Heart right ventricle (tissue), 16 donors: ENCODE measurements around the gene AMPH. TPM values are rescaled to one million over a fixed set of nuclear protein-coding genes. Genes with fewer than 3 reads are reported as not detected.
"Not testable (repeated sequence)": the region's sequence is repeated elsewhere in the genome, so short reads cannot be mapped to it uniquely, and the experiment has no call there.

Experiments used
- ATAC-seq, 8 donors: fragments of 200-7000 bp; cut with Tn5 transposase; one replicate each; pipeline ENCODE4 v1.9.1; 2020; ENCODE audit warnings: mild to moderate bottlenecking in 8 of 8, moderate library complexity in 8 of 8, moderate number of reproducible peaks in 1 of 8
- DNase-seq, 2 donors: peaks; one replicate each; pipeline ENCODE4 v3.0.0-alpha.2; 2020
- H3K27ac ChIP-seq, 10 donors: fragments of 200-600 bp; sonication (generic) in 2 of 10; one replicate each; pipeline versions ENCODE4 v1.5.0 to v1.8.0; 2020 to 2022; ENCODE audit warnings: mild to moderate bottlenecking in 3 of 10
- H3K27me3 ChIP-seq, 7 donors: fragments of 200-600 bp; one replicate each; pipeline ENCODE4 v1.8.0; 2021 to 2022; ENCODE audit warnings: mild to moderate bottlenecking in 2 of 7
- H3K36me3 ChIP-seq, 9 donors: fragments of 200-600 bp; sonication (generic) in 1 of 9; one replicate each; pipeline versions ENCODE4 v1.5.0 to v1.8.0; 2020 to 2022; ENCODE audit warnings: mild to moderate bottlenecking in 2 of 9
- H3K4me1 ChIP-seq, 9 donors: fragments of 200-600 bp; sonication (generic) in 1 of 9; one replicate each; pipeline versions ENCODE4 v1.5.0 to v1.8.0; 2020 to 2022; ENCODE audit warnings: mild to moderate bottlenecking in 4 of 9
- H3K4me3 ChIP-seq, 10 donors: fragments of 200-600 bp; sonication (generic) in 2 of 10; one replicate each; pipeline versions ENCODE4 v1.5.0 to v1.8.0; 2020 to 2022; ENCODE audit warnings: mild to moderate bottlenecking in 7 of 10, moderate library complexity in 2 of 10
- H3K9me3 ChIP-seq, 11 donors: fragments of 200-600 bp in 10 of 11; sonication (generic) in 2 of 11; one replicate each; pipeline versions ENCODE4 v1.5.0 to v1.8.0; 2013 to 2022; ENCODE audit warnings: mild to moderate bottlenecking in 2 of 11, control low read depth in 1 of 11, moderate library complexity in 1 of 11
- WGBS, 2 donors: extraction: QIAGEN DNeasy Blood & Tissue Kit; methylation state at CpG; one replicate each; pipeline ENCODE4 v1.1.7; 2013; ENCODE audit warnings: inconsistent platforms in 1 of 2; 5-methylcytosine and 5-hydroxymethylcytosine counted together
- intact Hi-C, 10 donors: fragments of 100-400 bp; cut with DNase I; formaldehyde crosslinking; loops; one replicate each; pipeline versions ENCODE4 v1.11.1 to v1.14.2; 2022
- polyA plus RNA-seq, 2 donors: library from polyadenylated mRNA; stranded (reverse); fragments of 200-250 nt; gene quantifications; one replicate each; pipeline ENCODE4 v1.2.3, GENCODE V29; 2013
- total RNA-seq, 10 donors: library from RNA; stranded (reverse); fragmentation: NEBNext Ultra II Directional in 3 of 10; extraction: Animal tissue kit (Norgen Biotek cat#: 25700) in 3 of 10; gene quantifications; one replicate each; pipeline versions ENCODE4 v1.2.1 to v1.2.4, GENCODE V29; 2021 to 2023
- TF ChIP-seq, protein P1 (sequence below), 9 donors: fragments of 200-600 bp; sonication (generic) in 2 of 9; IDR thresholded peaks; one replicate each; pipeline versions ENCODE4 v1.5.0 to v1.8.0; 2021 to 2022; ENCODE audit warnings: antibody characterized with exemption in 9 of 9, mild to moderate bottlenecking in 5 of 9, moderate library complexity in 1 of 9
- donor health status: Arrhythmogenic right ventricular cardiomyopathy.
- donor health status: ischemic (EF 13 %, LVEDD 7.1; RV severe dilation, severe dysfunction).
- donor health status: healthy with polysubstance abuse.
- donor health status: DM: no; HTN: yes; CAD: no.
- donor health status: DM: no; HTN: no; CAD: no.
- donor health status: ischemic (EF 25% LVEDD 6.9; RV normal size, moderate dysfunction).
- donor health status: ischemic (EF 25% LVEDD 5.7; RV mildly dilated, moderate dysfunction).
- donor health status: healthy.
- donor health status: DM: yes; HTN: yes; CAD: no.
- donor health status: Ischemic cardiomyopathy.
- donor health status: ischemic (EF 35%, LVEDD 5.7; RV mildly dilated, moderate dysfunction).
- donor health status: nonischemic (EF 11% LVEDD 7.7; RV severe dilation, severe dysfunction).
- donor health status: DM: yes; HTN: yes; CAD: no.
- donor health status: PGD.
- donor health status: ischemic (EF 29% LVEDD 5.4; RV normal size, mild dysfunction).
- donor health status: nonischemic (EF 23%, LVEDD 6.1; RV moderate dilation, normal function).

The AMPH gene
- total and polyA plus RNA-seq, 12 donors, result 0.95 to 3.5 (median 2.3) TPM

DNA sequence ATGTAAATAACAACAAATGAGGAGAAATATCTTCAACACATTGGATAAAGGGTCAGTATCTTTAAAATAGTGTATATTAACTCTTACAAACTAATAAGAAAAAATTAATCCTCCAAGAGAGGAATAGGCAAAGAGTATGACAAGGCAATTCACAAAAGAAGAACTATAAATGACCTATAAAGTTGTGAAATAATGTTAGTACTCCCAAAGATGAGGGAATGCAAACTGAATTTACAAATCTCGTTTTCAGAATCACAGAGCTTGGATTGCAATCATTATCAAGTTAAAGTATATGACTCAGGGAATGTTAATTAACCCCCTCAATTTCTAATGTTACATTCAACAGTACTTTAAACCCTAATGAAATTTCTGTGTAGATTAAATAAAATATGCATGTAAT is 270.4 kb downstream of the AMPH start:
- H3K4me3 ChIP-seq, result peak overlapping the region in 1 of 10 donors; percentile 36
- no peaks in the 10 kb centered on the region for H3K9me3 ChIP-seq
- peaks cover 0 to 20% (median 0%) of the 10 kb centered on the region in 9 donors for H3K4me1 ChIP-seq
- no peak for DNase-seq
- intact Hi-C loops, result loop anchor here in 1 of 10 donors (5.0 kb wide), 1 partner anchor 248 kb away; no protein-coding TSS in a partner anchor
- H3K36me3 ChIP-seq, result no peaks in the 10 kb centered on the region
- ATAC-seq, result no peak
- no peaks in the 10 kb centered on the region for H3K27me3 ChIP-seq
- H3K27ac ChIP-seq, result no peak overlapping the region
- TF ChIP-seq, protein P1, sequence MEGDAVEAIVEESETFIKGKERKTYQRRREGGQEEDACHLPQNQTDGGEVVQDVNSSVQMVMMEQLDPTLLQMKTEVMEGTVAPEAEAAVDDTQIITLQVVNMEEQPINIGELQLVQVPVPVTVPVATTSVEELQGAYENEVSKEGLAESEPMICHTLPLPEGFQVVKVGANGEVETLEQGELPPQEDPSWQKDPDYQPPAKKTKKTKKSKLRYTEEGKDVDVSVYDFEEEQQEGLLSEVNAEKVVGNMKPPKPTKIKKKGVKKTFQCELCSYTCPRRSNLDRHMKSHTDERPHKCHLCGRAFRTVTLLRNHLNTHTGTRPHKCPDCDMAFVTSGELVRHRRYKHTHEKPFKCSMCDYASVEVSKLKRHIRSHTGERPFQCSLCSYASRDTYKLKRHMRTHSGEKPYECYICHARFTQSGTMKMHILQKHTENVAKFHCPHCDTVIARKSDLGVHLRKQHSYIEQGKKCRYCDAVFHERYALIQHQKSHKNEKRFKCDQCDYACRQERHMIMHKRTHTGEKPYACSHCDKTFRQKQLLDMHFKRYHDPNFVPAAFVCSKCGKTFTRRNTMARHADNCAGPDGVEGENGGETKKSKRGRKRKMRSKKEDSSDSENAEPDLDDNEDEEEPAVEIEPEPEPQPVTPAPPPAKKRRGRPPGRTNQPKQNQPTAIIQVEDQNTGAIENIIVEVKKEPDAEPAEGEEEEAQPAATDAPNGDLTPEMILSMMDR (IDR thresholded peaks at IDR 0.05), result no peak
- 61 to 79% methylated on average over 1 of the region's 1 CpG for WGBS, 2 donors

DNA sequence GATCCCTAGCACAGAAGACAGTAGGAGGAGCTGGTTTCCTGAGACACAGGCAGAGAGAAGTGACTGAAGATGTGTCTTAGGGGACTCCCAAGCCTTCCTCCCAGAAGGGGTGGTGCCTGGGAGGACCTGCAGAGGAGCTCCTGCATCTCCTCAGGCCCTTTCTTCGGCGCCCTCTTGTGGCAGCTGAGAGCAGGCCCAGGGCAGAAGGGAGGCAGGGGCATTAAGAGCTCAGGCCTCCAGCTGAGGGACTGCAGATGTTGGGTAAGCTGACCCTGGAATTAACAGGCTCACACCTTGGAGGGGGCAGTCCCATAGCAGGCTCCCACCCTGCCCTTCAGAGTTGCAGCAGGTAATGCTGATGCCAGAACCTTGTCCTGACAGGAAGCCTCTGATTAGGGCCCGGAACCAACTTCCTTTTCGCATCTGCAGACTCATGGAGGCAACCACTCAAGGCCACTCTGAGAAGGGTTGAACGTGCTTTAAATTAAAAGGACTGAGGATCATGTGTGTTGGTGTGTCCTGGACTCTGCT is 272.0 kb downstream of the AMPH start:
- Histone ChIP-seq H3K27ac (peak overlapping the region in 5 of 10 donors; percentile 40 to 75 (median 67)), H3K4me3 (peak overlapping the region in 2 of 10 donors; percentile 3 to 36), H3K4me1 (peaks cover 0 to 20% (median 0%) of the 10 kb centered on the region in 9 donors)
- WGBS, 2 donors, result 37 to 45% methylated on average over 5 of the region's 5 CpGs
- DNase-seq (peak; percentile 17 to 77), ATAC-seq (peak; percentile 51 to 84 (median 70))
- H3K27me3 ChIP-seq, H3K9me3 ChIP-seq, H3K36me3 ChIP-seq, intact Hi-C loops: not testable (repeated sequence)
- TF ChIP-seq, protein P1 (IDR thresholded peaks at IDR 0.05), result peak in 8 of 9 donors; percentile 15 to 60 (median 42)

DNA sequence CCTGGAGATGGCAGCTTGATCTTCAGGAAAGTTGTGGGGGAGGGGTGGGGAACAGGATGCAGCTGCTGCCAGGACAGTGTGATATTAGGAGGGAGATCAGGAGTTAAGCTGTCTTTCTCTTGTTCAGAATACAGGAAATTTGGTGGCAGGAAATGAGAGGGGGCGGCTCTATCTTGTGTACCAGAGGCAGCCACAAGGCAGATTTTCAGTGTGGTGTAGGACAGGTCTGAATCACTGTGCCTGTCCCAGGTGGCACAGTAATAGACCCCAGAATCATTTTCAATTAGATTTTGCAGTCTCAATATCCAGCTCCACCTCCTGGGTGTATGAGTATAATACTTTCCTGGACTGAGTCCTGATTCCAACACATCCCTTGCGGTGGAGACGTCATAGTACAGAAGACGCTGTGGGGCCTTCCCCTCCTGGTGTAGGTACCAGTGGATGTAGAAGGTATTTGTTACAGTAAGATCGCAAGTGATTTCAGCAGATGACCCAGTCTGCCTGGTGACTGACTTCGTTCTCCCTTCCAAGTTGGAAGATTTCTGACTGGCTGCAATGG is 272.8 kb downstream of the AMPH start:
- WGBS, 2 donors, result 65 to 66% methylated on average over 6 of the region's 6 CpGs
- H3K36me3 ChIP-seq, H3K27me3 ChIP-seq, DNase-seq, intact Hi-C loops, H3K9me3 ChIP-seq: not testable (repeated sequence)
- Histone ChIP-seq H3K4me3 (peak overlapping the region in 2 of 10 donors; percentile 3 to 36), H3K27ac (peak overlapping the region in 5 of 10 donors; percentile 40 to 75 (median 67)), H3K4me1 (peaks cover 0 to 19% (median 0%) of the 10 kb centered on the region in 9 donors)
- peak in 2 of 8 donors; percentile 58 to 83 for ATAC-seq

DNA sequence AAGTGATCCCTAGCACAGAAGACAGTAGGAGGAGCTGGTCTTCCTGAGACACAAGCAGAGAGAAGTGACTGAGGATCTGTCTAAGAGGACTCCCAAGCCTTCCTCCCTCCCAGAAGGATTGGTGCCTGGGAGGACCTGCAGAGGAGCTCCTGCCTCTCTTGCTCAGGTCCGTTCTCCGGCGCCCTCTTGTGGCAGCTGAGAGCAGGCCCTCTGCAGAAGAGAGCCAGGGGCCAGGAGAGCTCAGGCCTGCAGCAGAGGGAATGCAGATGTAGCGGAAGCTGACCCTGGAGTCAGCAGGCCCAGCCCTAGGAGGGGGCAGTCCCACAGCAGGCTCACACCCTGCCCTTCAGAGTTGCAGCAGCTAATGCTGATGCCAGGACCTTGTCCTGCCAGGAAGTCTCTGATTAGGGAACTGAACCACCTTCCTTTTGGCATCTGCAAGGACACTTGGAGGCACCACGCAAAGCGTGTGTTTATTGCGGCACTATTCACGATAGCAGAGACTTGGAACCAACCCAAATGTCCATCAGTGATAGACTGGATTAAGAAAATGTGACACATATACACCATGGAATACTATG is 276.8 kb downstream of the AMPH start:
- H3K36me3 ChIP-seq, intact Hi-C loops, H3K4me3 ChIP-seq, H3K27me3 ChIP-seq, H3K9me3 ChIP-seq: not testable (repeated sequence)
- DNase-seq (peak in 1 of 2 donors; percentile 70), ATAC-seq (peak in 4 of 8 donors; percentile 33 to 79 (median 66))
- peaks cover 0 to 10% (median 0%) of the 10 kb centered on the region in 9 donors for H3K4me1 ChIP-seq
- TF ChIP-seq, protein P1 (IDR thresholded peaks at IDR 0.05), result peak in 7 of 9 donors; percentile 17 to 55 (median 32)
- peak overlapping the region in 1 of 10 donors; percentile 40 for H3K27ac ChIP-seq
- WGBS, 2 donors, result 56 to 66% methylated on average over 8 of the region's 8 CpGs

DNA sequence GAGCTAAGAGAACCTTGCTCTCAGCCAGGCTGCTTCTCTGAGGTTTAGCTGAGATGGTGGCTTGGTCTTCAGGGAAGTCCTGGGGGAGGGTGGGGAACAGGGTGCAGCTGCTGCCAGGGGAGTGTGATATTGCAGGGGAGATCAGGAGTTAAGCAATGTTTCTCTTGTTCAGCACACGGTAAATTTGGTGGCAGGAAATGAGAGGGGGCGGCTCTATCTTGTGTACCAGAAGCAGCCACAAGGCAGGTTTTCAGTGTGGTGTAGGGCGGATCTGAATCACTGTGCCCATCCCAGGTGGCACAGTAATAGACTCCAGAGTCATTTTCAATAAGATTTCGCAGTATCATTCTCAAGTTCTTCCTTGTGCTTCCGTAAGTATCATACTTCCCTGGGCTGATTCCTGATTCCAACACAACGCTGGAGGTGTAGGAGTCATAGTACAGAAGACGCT is 277.7 kb downstream of the AMPH start:
- peak overlapping the region in 1 of 10 donors; percentile 40 for H3K27ac ChIP-seq
- H3K4me1 ChIP-seq, H3K36me3 ChIP-seq, intact Hi-C loops, DNase-seq, H3K27me3 ChIP-seq, H3K4me3 ChIP-seq, H3K9me3 ChIP-seq: not testable (repeated sequence)
- ATAC-seq, result peak in 1 of 8 donors; percentile 26
- WGBS, 2 donors, result 70 to 71% methylated on average over 7 of the region's 7 CpGs
